Activated CD8-positive, alpha-beta memory T cell treated with anti-CD3 and anti-CD28 coated beads for 48 hours (primary cell): ENCODE results near the gene CENPS.
A peak's percentile ranks its signal among the peaks of the same experiment; 100 is the strongest.
"Not testable (repeated sequence)": the region's sequence is repeated elsewhere in the genome, so short reads cannot be mapped to it uniquely, and the experiment has no call there.

Source experiments
- DNase-seq, 3 experiments: peaks; one replicate each; pipeline ENCODE4 v3.0.0-alpha.2; 2020; ENCODE audit warnings: low read depth in 2 of 3, low spot score in 2 of 3

The CENPS gene

GRCh38 chr1:10450156-10450814, 20.1 kb downstream of the CENPS start:
- DNase-seq = no peak

- no peak for DNase-seq
Observed at GRCh38 chr1:10450836-10451235, 20.6 kb downstream of the CENPS start.

- DNase-seq = no peak
Observed at GRCh38 chr1:10451287-10451686, 21.1 kb downstream of the CENPS start.

GRCh38 chr1:10456048-10456447, 25.8 kb downstream of the CENPS start:
- no peak for DNase-seq

- no peak for DNase-seq
Observed at GRCh38 chr1:10456661-10457060, 26.4 kb downstream of the CENPS start.

- DNase-seq = not testable (repeated sequence)
Observed at GRCh38 chr1:10457462-10457861, 27.2 kb downstream of the CENPS start.

- no peak for DNase-seq
Observed at GRCh38 chr1:10457875-10458274, 27.6 kb downstream of the CENPS start.

GRCh38 chr1:10459184-10459583, 29.0 kb downstream of the CENPS start:
- DNase-seq = no peak

- DNase-seq = no peak
Observed at GRCh38 chr1:10467078-10467477, 36.8 kb downstream of the CENPS start.

GRCh38 chr1:10470043-10470442, 39.8 kb downstream of the CENPS start:
- DNase-seq = no peak

GRCh38 chr1:10471411-10472219, 41.4 kb downstream of the CENPS start:
- DNase-seq = no peak

GRCh38 chr1:10472220-10473144, 42.2 kb downstream of the CENPS start, which contains the start of gene DFFA:
Gene DFFA, minus strand, starts transcription at chr1:10472529. Its CDS starts 71 bp downstream, at chr1:10472458.
- DNase-seq = peak; percentile 81 to 87 (median 83)

- no peak for DNase-seq
Observed at GRCh38 chr1:10473145-10473765, 43.0 kb downstream of the CENPS start.

- not testable (repeated sequence) for DNase-seq
Observed at GRCh38 chr1:10474309-10474612, 44.0 kb downstream of the CENPS start.

- peak; percentile 75 for DNase-seq
Observed at GRCh38 chr1:10474613-10475507, 44.6 kb downstream of the CENPS start, which contains the start of gene PEX14. Gene PEX14, plus strand, starts transcription at chr1:10474950. Its CDS starts 17 bp downstream, at chr1:10474967.

- no peak for DNase-seq
Observed at GRCh38 chr1:10475510-10475909, 45.3 kb downstream of the CENPS start.

- no peak for DNase-seq
Observed at GRCh38 chr1:10479296-10479695, 49.1 kb downstream of the CENPS start.

- no peak for DNase-seq
Observed at GRCh38 chr1:10480614-10481013, 50.4 kb downstream of the CENPS start.

- DNase-seq = no peak
Observed at GRCh38 chr1:10484521-10484920, 54.3 kb downstream of the CENPS start.
